Breast epithelium (tissue), 3 donors: Measurements from ENCODE around the gene GNB3.

Experiments
- POLR2A ChIP-seq: fragments of 450-650 bp; IDR thresholded peaks from one replicate; pipeline ENCODE4 v1.6.1; 2016; ENCODE audit warnings: antibody characterized with exemption, mild to moderate bottlenecking, moderate library complexity
- TF ChIP-seq, protein P1 (sequence below), 3 donors: fragments of 450-650 bp; IDR thresholded peaks; one replicate each; pipeline ENCODE4 v1.5.1; 2016 to 2017; ENCODE audit warnings: antibody characterized with exemption in 3 of 3, mild to moderate bottlenecking in 3 of 3, moderate library complexity in 3 of 3

DNA sequence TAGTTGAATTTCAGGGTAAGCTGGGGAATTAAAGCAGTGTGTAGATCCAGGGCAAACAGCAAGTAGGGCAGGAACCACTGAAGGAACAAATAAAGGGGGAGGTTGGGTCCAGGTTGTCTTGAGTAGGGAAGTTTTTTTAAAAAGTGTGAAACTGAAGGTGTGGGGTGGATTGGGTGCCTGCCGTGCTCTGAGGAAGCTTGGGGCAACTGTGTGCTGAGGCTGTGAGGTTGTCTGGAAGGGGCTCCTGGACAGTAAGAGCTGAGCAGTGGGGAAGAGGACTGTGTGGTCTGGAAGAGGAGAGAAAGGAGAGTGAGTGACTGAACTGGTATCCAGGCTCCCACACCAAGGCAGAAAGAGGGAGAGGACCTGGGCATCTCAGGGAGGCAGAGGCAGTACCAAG is 30.0 kb upstream of the GNB3 start:
- TF ChIP-seq, protein P1, sequence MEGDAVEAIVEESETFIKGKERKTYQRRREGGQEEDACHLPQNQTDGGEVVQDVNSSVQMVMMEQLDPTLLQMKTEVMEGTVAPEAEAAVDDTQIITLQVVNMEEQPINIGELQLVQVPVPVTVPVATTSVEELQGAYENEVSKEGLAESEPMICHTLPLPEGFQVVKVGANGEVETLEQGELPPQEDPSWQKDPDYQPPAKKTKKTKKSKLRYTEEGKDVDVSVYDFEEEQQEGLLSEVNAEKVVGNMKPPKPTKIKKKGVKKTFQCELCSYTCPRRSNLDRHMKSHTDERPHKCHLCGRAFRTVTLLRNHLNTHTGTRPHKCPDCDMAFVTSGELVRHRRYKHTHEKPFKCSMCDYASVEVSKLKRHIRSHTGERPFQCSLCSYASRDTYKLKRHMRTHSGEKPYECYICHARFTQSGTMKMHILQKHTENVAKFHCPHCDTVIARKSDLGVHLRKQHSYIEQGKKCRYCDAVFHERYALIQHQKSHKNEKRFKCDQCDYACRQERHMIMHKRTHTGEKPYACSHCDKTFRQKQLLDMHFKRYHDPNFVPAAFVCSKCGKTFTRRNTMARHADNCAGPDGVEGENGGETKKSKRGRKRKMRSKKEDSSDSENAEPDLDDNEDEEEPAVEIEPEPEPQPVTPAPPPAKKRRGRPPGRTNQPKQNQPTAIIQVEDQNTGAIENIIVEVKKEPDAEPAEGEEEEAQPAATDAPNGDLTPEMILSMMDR (IDR thresholded peaks at IDR 0.05), result no peak
- no peak for TF ChIP-seq POLR2A
